ENCODE measurements around the gene ZNF19.

- TF ChIP-seq, protein P1, sequence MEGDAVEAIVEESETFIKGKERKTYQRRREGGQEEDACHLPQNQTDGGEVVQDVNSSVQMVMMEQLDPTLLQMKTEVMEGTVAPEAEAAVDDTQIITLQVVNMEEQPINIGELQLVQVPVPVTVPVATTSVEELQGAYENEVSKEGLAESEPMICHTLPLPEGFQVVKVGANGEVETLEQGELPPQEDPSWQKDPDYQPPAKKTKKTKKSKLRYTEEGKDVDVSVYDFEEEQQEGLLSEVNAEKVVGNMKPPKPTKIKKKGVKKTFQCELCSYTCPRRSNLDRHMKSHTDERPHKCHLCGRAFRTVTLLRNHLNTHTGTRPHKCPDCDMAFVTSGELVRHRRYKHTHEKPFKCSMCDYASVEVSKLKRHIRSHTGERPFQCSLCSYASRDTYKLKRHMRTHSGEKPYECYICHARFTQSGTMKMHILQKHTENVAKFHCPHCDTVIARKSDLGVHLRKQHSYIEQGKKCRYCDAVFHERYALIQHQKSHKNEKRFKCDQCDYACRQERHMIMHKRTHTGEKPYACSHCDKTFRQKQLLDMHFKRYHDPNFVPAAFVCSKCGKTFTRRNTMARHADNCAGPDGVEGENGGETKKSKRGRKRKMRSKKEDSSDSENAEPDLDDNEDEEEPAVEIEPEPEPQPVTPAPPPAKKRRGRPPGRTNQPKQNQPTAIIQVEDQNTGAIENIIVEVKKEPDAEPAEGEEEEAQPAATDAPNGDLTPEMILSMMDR (IDR thresholded peaks at IDR 0.05): no peak
- TF ChIP-seq POLR2A (IDR thresholded peaks at IDR 0.05; ENCODE audit: low read depth): no peak
- TF ChIP-seq POLR2AphosphoS5 (IDR thresholded peaks at IDR 0.05): no peak
- no peak for TF ChIP-seq EP300 (IDR thresholded peaks at IDR 0.05)
These were observed 43.2 kb upstream of the ZNF19 start for GRCh38 chr16:71532366-71532765.

Data from esophagus muscularis mucosa (tissue), 4 donors.